Naive B cell (primary cell): ENCODE measurements around the gene SETD4. TPM values are rescaled to one million over a fixed set of nuclear protein-coding genes. Genes with fewer than 3 reads are reported as not detected.

Experiments
- ATAC-seq, 2 donors: fragments of 150-1000 bp; cut with Tn5 transposase; 2 replicates each; pipeline ENCODE4 v1.10.0; 2021; ENCODE audit warnings: low read depth in 2 of 2, mild to moderate bottlenecking in 2 of 2, moderate library complexity in 2 of 2
- DNase-seq: peaks from one replicate; pipeline ENCODE4 v3.0.0; 2022
- H3K27ac Mint-ChIP-seq, 6 donors: one replicate each; pipeline ENCODE4 v1.8.0; 2020 to 2022; ENCODE audit warnings: mild to moderate bottlenecking in 6 of 6, mixed read lengths in 6 of 6, moderate library complexity in 5 of 6, inconsistent platforms in 2 of 6
- H3K27me3 Mint-ChIP-seq, 3 donors: one replicate each; pipeline ENCODE4 v1.8.0; 2021 to 2022; ENCODE audit warnings: mixed read lengths in 3 of 3, mild to moderate bottlenecking in 1 of 3
- H3K36me3 Mint-ChIP-seq, 2 donors: one replicate each; pipeline ENCODE4 v1.8.0; 2020 to 2022; ENCODE audit warnings: mixed read lengths in 2 of 2, inconsistent platforms in 1 of 2, mild to moderate bottlenecking in 1 of 2
- H3K4me1 Mint-ChIP-seq, 3 donors: one replicate each; pipeline ENCODE4 v1.8.0; 2020 to 2022; ENCODE audit warnings: mixed read lengths in 3 of 3, inconsistent platforms in 1 of 3, mild to moderate bottlenecking in 1 of 3, moderate library complexity in 1 of 3
- H3K4me3 Mint-ChIP-seq, 8 donors: one replicate each; pipeline ENCODE4 v1.8.0; 2020 to 2022; ENCODE audit warnings: mild to moderate bottlenecking in 8 of 8, mixed read lengths in 8 of 8, moderate library complexity in 8 of 8, inconsistent platforms in 2 of 8
- H3K9me3 Mint-ChIP-seq, 7 donors: one replicate each; pipeline ENCODE4 v1.8.0; 2020 to 2022; ENCODE audit warnings: mixed read lengths in 7 of 7, mild to moderate bottlenecking in 5 of 7, inconsistent platforms in 2 of 7, moderate library complexity in 1 of 7
- polyA plus RNA-seq, 6 donors: library from polyadenylated mRNA; unstranded; fragments of 300-500 nt; fragmentation: Illumina TruSeq; gene quantifications; one replicate each; pipeline ENCODE4 v1.2.3, GENCODE V29; 2021; ENCODE audit warnings: low read depth in 6 of 6

Gene SETD4
- polyA plus RNA-seq, 6 donors from 2014 or later = 6.5 to 15.1 (median 9.7) TPM

- Mint-ChIP-seq H3K4me1 (peaks cover 8 to 13% (median 9%) of the 10 kb centered on the region in 3 donors), H3K4me3 (peak overlapping the region in 1 of 8 donors; percentile 25), H3K36me3 (peaks cover 6 to 11% of the 10 kb centered on the region in 2 donors), H3K27me3 (peaks cover 0 to 11% (median 8%) of the 10 kb centered on the region in 3 donors), H3K27ac (no peak overlapping the region), H3K9me3 (peaks cover 7 to 18% (median 13%) of the 10 kb centered on the region in 7 donors)
- ATAC-seq = no peak
- DNase-seq = no peak
Observed at GRCh38 chr21:36096398-36097290, 36.3 kb upstream of the SETD4 start.

GRCh38 chr21:36093512-36093911 is 33.2 kb upstream of the SETD4 start:
- DNase-seq (no peak), ATAC-seq (no peak)
- Mint-ChIP-seq H3K9me3 (peaks cover 7 to 18% (median 13%) of the 10 kb centered on the region in 7 donors), H3K27ac (peak overlapping the region in 1 of 6 donors; percentile 28), H3K36me3 (peaks cover 6 to 11% of the 10 kb centered on the region in 2 donors), H3K4me1 (peaks cover 8 to 13% (median 9%) of the 10 kb centered on the region in 3 donors), H3K4me3 (no peak overlapping the region), H3K27me3 (peaks cover 0 to 11% (median 8%) of the 10 kb centered on the region in 3 donors)

- DNase-seq = no peak
- no peak overlapping the region for H3K27ac Mint-ChIP-seq
- H3K36me3 Mint-ChIP-seq = peaks cover 6 to 11% of the 10 kb centered on the region in 2 donors
- H3K27me3 Mint-ChIP-seq = peaks cover 0 to 11% (median 8%) of the 10 kb centered on the region in 3 donors
- no peak overlapping the region for H3K4me3 Mint-ChIP-seq
- peaks cover under 1 to 6% (median 2%) of the 10 kb centered on the region in 3 donors for H3K4me1 Mint-ChIP-seq
- no peak for ATAC-seq
- H3K9me3 Mint-ChIP-seq = peaks cover 7 to 18% (median 13%) of the 10 kb centered on the region in 7 donors
Observed at GRCh38 chr21:36092681-36093080, 32.4 kb upstream of the SETD4 start.

GRCh38 chr21:36089946-36090345 is 29.6 kb upstream of the SETD4 start:
- peaks cover 6 to 11% of the 10 kb centered on the region in 2 donors for H3K36me3 Mint-ChIP-seq
- no peak overlapping the region for H3K27ac Mint-ChIP-seq
- H3K4me1 Mint-ChIP-seq = no peaks in the 10 kb centered on the region
- H3K9me3 Mint-ChIP-seq = peaks cover 7 to 17% (median 13%) of the 10 kb centered on the region in 7 donors
- H3K27me3 Mint-ChIP-seq = peaks cover 0 to 11% (median 8%) of the 10 kb centered on the region in 3 donors
- H3K4me3 Mint-ChIP-seq = no peak overlapping the region
- DNase-seq (no peak), ATAC-seq (no peak)

GRCh38 chr21:36087362-36088138 is 27.2 kb upstream of the SETD4 start:
- Mint-ChIP-seq H3K36me3 (no peaks in the 10 kb centered on the region), H3K4me3 (no peak overlapping the region), H3K9me3 (peaks cover 0 to 2% (median 0%) of the 10 kb centered on the region in 7 donors), H3K27me3 (no peaks in the 10 kb centered on the region), H3K27ac (peak overlapping the region in 1 of 6 donors; percentile 30), H3K4me1 (no peaks in the 10 kb centered on the region)
- no peak for ATAC-seq
- DNase-seq = no peak

GRCh38 chr21:36082237-36082664 is 21.9 kb upstream of the SETD4 start:
- Mint-ChIP-seq H3K4me3 (no peak overlapping the region), H3K27me3 (no peaks in the 10 kb centered on the region)

GRCh38 chr21:36080386-36080785 is 20.1 kb upstream of the SETD4 start:
- H3K27ac Mint-ChIP-seq = no peak overlapping the region
- ATAC-seq (no peak), DNase-seq (no peak)
- peaks cover 0 to 4% of the 10 kb centered on the region in 2 donors for H3K36me3 Mint-ChIP-seq
- H3K4me3 Mint-ChIP-seq = no peak overlapping the region
- H3K27me3 Mint-ChIP-seq = no peaks in the 10 kb centered on the region
- peaks cover 34 to 45% (median 43%) of the 10 kb centered on the region in 3 donors for H3K4me1 Mint-ChIP-seq
- peaks cover 0 to 3% (median 0%) of the 10 kb centered on the region in 7 donors for H3K9me3 Mint-ChIP-seq

More at GRCh38 chr21:36082237-36082664, 21.9 kb upstream of the SETD4 start:
- peaks cover 24 to 29% (median 28%) of the 10 kb centered on the region in 3 donors for H3K4me1 Mint-ChIP-seq
- H3K36me3 Mint-ChIP-seq = peaks cover 0 to 4% of the 10 kb centered on the region in 2 donors
- DNase-seq (no peak), ATAC-seq (no peak)
- H3K9me3 Mint-ChIP-seq = peaks cover 0 to 3% (median 0%) of the 10 kb centered on the region in 7 donors
- H3K27ac Mint-ChIP-seq = no peak overlapping the region

GRCh38 chr21:36079671-36080070 is 19.3 kb upstream of the SETD4 start:
- Mint-ChIP-seq H3K27me3 (no peaks in the 10 kb centered on the region), H3K4me3 (peak overlapping the region in 5 of 8 donors; percentile 15 to 75 (median 64)), H3K9me3 (peaks cover 0 to 3% (median 0%) of the 10 kb centered on the region in 7 donors), H3K36me3 (peaks cover 0 to 4% of the 10 kb centered on the region in 2 donors), H3K27ac (peak overlapping the region in 3 of 6 donors; percentile 22 to 92 (median 56)), H3K4me1 (peaks cover 34 to 45% (median 43%) of the 10 kb centered on the region in 3 donors)
- ATAC-seq (no peak), DNase-seq (no peak)

GRCh38 chr21:36079010-36079649 is 18.8 kb upstream of the SETD4 start:
- ATAC-seq = peak; percentile 86 to 93
- Mint-ChIP-seq H3K9me3 (peaks cover 0 to 3% (median 0%) of the 10 kb centered on the region in 7 donors), H3K27me3 (no peaks in the 10 kb centered on the region), H3K4me1 (peaks cover 34 to 45% (median 43%) of the 10 kb centered on the region in 3 donors), H3K36me3 (peaks cover 0 to 4% of the 10 kb centered on the region in 2 donors), H3K4me3 (peak overlapping the region; percentile 50 to 83 (median 76)), H3K27ac (peak overlapping the region in 5 of 6 donors; percentile 56 to 92 (median 85))
- peak; percentile 37 for DNase-seq

- DNase-seq (no peak), ATAC-seq (no peak)
- peak overlapping the region in 3 of 6 donors; percentile 59 to 80 (median 60) for H3K27ac Mint-ChIP-seq
- H3K27me3 Mint-ChIP-seq = no peaks in the 10 kb centered on the region
- H3K4me3 Mint-ChIP-seq = peak overlapping the region in 4 of 8 donors; percentile 20 to 80 (median 44)
- H3K4me1 Mint-ChIP-seq = peaks cover 37 to 45% (median 43%) of the 10 kb centered on the region in 3 donors
- H3K9me3 Mint-ChIP-seq = peaks cover 0 to 3% (median 0%) of the 10 kb centered on the region in 7 donors
- H3K36me3 Mint-ChIP-seq = peaks cover 0 to 4% of the 10 kb centered on the region in 2 donors
Observed at GRCh38 chr21:36077758-36078157, 17.4 kb upstream of the SETD4 start.

- DNase-seq (peak; percentile 21), ATAC-seq (peak; percentile 73 to 74)
- H3K4me1 Mint-ChIP-seq = peaks cover 40 to 52% (median 48%) of the 10 kb centered on the region in 3 donors
- H3K27ac Mint-ChIP-seq = peak overlapping the region in 5 of 6 donors; percentile 17 to 80 (median 24)
- peaks cover 4 to 10% of the 10 kb centered on the region in 2 donors for H3K36me3 Mint-ChIP-seq
- peaks cover 0 to 3% (median 0%) of the 10 kb centered on the region in 7 donors for H3K9me3 Mint-ChIP-seq
- no peaks in the 10 kb centered on the region for H3K27me3 Mint-ChIP-seq
- H3K4me3 Mint-ChIP-seq = peak overlapping the region in 6 of 8 donors; percentile 7 to 61 (median 26)
Observed at GRCh38 chr21:36076878-36077655, 16.7 kb upstream of the SETD4 start.

GRCh38 chr21:36075953-36076352 is 15.6 kb upstream of the SETD4 start:
- H3K36me3 Mint-ChIP-seq = peaks cover 9 to 12% of the 10 kb centered on the region in 2 donors
- ATAC-seq (no peak), DNase-seq (no peak)
- H3K9me3 Mint-ChIP-seq = peaks cover 0 to 3% (median 0%) of the 10 kb centered on the region in 7 donors
- H3K27ac Mint-ChIP-seq = peak overlapping the region in 1 of 6 donors; percentile 53
- H3K27me3 Mint-ChIP-seq = no peaks in the 10 kb centered on the region
- peak overlapping the region in 1 of 8 donors; percentile 49 for H3K4me3 Mint-ChIP-seq
- H3K4me1 Mint-ChIP-seq = peaks cover 51 to 63% (median 59%) of the 10 kb centered on the region in 3 donors
